ENCODE results near the gene MAGEB17.
A peak's percentile ranks its signal among the peaks of the same experiment; 100 is the strongest.

The MAGEB17 gene, protein sequence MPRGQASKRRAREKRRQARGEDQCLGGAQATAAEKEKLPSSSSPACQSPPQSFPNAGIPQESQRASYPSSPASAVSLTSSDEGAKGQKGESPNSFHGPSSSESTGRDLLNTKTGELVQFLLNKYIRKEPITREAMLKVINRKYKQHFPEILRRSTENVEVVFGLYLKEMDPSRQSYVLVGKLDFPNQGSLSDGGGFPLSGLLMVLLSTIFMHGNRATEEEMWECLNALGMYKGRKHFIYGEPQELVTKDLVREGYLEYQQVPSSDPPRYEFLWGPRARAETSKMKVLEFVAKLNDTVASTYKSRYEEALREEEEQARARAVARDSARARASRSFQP

DNA sequence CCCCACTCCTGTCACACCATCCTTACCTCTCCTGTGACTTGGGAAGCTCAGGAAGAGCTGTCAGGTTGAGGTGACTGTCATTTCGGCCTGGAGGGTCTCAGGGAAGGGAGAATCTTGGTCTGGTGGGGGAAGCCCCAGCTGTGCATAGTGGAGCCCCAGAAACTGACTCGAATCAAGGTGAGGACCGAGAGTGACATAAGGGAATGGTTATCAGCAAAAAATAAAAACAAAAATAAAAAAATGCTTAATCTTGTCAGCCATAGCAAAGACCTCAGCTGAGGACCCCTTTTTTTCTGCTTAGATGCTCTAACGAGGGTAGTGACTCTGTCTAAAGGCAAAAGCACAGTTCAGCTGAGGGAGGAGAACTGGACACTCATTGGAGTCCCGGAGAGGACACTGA, at the start of gene MAGEB17:
Gene MAGEB17, plus strand, starts transcription at position 301 of the 400 bp plus-strand sequence. CDS start 2,902 bp downstream, outside the sequence.
- no peak for FAIRE-seq
- DNase-seq (ENCODE audit: insufficient read length, low spot score): no peak
- TF ChIP-seq, protein P1, sequence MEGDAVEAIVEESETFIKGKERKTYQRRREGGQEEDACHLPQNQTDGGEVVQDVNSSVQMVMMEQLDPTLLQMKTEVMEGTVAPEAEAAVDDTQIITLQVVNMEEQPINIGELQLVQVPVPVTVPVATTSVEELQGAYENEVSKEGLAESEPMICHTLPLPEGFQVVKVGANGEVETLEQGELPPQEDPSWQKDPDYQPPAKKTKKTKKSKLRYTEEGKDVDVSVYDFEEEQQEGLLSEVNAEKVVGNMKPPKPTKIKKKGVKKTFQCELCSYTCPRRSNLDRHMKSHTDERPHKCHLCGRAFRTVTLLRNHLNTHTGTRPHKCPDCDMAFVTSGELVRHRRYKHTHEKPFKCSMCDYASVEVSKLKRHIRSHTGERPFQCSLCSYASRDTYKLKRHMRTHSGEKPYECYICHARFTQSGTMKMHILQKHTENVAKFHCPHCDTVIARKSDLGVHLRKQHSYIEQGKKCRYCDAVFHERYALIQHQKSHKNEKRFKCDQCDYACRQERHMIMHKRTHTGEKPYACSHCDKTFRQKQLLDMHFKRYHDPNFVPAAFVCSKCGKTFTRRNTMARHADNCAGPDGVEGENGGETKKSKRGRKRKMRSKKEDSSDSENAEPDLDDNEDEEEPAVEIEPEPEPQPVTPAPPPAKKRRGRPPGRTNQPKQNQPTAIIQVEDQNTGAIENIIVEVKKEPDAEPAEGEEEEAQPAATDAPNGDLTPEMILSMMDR (IDR thresholded peaks at IDR 0.05; ENCODE audit: insufficient read depth, missing control alignments): no peak

- TF ChIP-seq, protein P1 (IDR thresholded peaks at IDR 0.05; ENCODE audit: insufficient read depth, missing control alignments): no peak
- FAIRE-seq (no peak), DNase-seq (ENCODE audit: insufficient read length, low spot score) (no peak)
Measured at GRCh38 chrX:16119353-16120220, 47.7 kb upstream of the MAGEB17 start.

DNA sequence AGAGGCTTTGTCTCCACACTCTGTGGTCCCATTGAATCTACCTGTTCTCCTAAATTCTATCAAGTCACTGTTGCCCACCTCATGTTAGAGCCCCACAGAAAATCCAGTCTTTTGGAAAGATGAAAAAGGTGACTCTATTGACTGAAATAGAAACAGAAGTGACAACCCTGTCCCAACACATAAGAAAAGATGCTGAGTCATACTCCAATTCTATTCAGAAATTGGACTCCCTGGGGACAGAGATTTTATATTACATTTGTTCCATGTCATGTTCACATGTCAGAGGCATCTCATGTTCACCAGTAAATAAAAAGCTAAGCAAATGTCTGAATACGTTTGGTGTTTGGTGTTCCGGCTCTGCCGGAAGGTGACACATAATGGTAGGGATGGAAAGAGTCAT, 46.9 kb upstream of the MAGEB17 start:
- no peak for DNase-seq (ENCODE audit: insufficient read length, low spot score)
- no peak for FAIRE-seq
- TF ChIP-seq, protein P1 (IDR thresholded peaks at IDR 0.05; ENCODE audit: insufficient read depth, missing control alignments): no peak

GRCh38 chrX:16123222-16123786, 44.0 kb upstream of the MAGEB17 start, which contains the start of gene GRPR:
GRPR (plus strand) TSS chrX:16123565; CDS start chrX:16123954, 389 bp downstream.
- no peak for FAIRE-seq
- TF ChIP-seq, protein P1 (IDR thresholded peaks at IDR 0.05; ENCODE audit: insufficient read depth, missing control alignments): peak; percentile 57
- DNase-seq (ENCODE audit: insufficient read length, low spot score): no peak

GRCh38 chrX:16124201-16124600, 43.1 kb upstream of the MAGEB17 start:
- TF ChIP-seq, protein P1 (IDR thresholded peaks at IDR 0.05; ENCODE audit: insufficient read depth, missing control alignments): no peak
- FAIRE-seq: no peak
- no peak for DNase-seq (ENCODE audit: insufficient read length, low spot score)

DNA sequence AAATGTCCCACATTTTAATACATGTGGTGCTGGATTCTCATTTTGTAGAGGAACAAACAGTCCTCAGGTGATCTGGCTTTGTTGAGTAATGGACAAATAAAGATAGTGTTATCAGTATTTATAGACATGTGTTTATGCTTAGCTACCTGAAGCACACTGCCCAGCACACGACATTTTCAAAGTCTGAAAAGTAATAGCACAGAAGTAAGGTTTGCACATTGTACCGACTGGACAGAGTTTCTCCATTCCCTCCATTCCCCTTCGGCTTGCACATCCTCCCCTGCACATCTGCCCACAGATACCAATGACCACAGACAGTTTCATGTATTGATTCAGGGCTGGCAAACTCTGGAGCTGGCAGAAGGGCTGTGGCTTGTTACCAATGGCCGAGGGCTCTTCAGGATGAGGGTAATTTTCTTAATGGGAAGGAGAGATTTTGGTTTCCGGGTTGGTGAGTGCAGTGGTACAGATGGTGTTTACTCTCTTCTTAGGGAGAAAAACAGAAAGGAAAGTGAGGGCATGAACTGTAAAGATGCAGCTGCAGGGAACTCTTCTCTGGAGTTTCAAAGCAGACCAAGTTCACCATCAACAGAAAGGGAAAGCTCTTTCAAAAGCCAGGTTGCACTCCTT, 41.6 kb upstream of the MAGEB17 start:
- DNase-seq (ENCODE audit: insufficient read length, low spot score): no peak
- TF ChIP-seq, protein P1 (IDR thresholded peaks at IDR 0.05; ENCODE audit: insufficient read depth, missing control alignments): no peak

More for the DNA sequence above, 41.6 kb upstream of the MAGEB17 start:
- no peak for FAIRE-seq

All from D721Med (cell line).